Stimulated activated CD4-positive, alpha-beta T cell treated with anti-CD3 and anti-CD28 coated beads, TNF-alpha, amount 100 ng/mL, for 4 hours (primary cell): ENCODE measurements around the gene LGR6.

Experiments
- DNase-seq, 3 experiments: peaks; one replicate each; pipeline ENCODE4 v3.0.0-alpha.2; 2020; ENCODE audit warnings: low read depth in 3 of 3

LGR6 gene

DNA sequence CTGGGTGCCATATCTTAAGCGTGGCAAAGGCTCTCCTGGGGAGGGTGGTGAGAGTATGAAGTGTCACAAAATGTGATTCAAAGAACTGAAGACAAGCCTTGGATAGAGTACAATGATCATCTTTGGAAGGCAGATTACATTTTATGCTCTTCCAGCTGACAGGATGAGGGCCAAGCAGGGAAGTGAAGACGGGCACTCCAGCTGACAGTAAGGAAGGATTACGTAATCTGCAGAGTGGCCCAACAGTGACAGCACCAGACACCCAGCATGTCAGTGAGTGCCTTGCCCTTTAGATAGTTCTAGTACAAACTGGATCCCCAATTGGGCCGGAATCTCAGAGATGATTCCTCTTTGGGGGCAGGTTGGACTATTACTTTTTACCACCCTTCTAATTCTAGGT is 95.4 kb downstream of the LGR6 start:
- no peak for DNase-seq

- DNase-seq = no peak
These were observed 97.4 kb downstream of the LGR6 start for GRCh38 chr1:202291001-202291400.

DNA sequence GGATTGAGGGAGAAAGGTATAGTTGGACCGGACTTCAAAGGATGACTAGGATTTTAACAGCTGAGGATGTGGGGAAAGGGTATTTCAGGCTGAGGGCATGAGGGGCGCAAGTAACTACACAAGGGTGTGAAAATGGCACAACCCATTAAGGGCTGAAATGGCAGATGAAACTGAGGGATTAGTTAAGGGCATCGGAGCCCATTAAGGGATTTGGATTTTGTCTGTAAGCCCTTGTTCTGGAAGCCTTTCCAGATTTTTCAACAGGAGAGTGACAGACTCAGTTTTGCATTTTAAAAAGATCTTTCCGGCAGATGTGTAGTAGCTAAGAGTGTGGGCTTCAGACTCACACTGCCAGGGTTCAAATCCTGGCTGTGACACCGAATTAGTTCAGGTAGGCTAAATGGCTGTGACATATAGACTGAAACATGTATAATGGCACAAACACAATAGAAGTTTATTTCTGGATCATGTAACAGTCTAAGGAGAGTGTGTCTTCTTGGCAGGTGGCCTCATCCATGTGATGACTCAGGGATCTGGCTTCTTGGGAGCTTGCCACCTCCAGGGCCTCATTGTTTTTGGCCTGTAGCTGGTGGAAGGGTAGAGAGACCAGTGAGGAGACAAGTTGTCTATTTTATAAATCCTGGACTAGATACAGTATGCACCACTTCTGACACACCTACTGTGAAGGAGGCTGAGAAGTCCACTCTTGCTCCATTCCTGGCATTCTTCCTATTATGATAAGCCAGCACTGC is 98.5 kb downstream of the LGR6 start:
- no peak for DNase-seq

GRCh38 chr1:202292773-202293172 is 99.2 kb downstream of the LGR6 start:
- no peak for DNase-seq

GRCh38 chr1:202293569-202293968 is 100.0 kb downstream of the LGR6 start:
- no peak for DNase-seq

DNA sequence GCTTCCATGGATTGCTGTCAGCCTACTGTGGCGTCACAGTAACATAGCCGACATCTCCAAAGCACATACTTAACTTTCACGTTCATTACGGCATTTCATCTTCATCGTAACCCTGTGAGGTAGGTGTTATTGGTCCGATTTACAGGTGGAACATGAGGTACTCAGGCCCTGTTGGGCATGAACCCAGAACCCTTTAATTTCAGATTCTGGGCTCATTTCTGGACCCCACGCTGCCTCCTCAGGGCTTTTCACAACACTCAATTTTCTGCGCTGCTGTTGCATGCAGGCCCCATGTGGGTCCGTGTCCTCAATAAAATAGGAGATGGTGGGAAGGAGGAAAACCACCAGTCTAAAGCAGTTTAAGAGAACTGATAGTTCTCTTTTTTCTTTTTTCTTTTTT is 108.6 kb downstream of the LGR6 start:
- DNase-seq = no peak

- DNase-seq = no peak
These were observed 110.8 kb downstream of the LGR6 start for GRCh38 chr1:202304375-202304774.

GRCh38 chr1:202305168-202305567 is 111.6 kb downstream of the LGR6 start:
- DNase-seq = no peak

- DNase-seq = no peak
These were observed 113.1 kb downstream of the LGR6 start for GRCh38 chr1:202306535-202307345.

DNA sequence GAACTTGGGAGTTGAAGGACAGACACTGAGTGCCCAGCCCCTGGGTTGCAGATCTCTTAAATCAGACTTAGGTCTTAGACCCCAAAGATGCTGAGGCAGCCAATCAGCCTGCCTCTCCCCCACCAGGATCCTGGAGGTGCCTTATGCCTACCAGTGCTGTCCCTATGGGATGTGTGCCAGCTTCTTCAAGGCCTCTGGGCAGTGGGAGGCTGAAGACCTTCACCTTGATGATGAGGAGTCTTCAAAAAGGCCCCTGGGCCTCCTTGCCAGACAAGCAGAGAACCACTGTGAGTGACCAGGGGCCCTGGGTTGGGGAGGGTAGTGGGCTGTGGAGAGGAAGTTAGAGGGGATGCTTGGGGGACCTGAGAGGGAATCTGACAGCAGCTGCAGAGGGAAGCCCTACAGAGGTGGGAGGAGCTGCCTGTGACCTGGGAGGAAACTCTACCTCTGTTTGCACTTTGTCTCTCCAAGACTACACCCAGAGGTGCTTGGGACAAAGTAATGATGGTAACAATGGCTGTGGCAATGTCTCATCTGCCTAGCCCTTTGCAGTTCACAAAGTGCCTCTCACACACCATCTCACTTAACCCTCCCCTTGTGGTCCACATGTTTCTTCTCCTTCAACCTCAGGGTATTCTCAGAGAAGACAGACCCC is 116.6 kb downstream of the LGR6 start:
- no peak for DNase-seq

DNA sequence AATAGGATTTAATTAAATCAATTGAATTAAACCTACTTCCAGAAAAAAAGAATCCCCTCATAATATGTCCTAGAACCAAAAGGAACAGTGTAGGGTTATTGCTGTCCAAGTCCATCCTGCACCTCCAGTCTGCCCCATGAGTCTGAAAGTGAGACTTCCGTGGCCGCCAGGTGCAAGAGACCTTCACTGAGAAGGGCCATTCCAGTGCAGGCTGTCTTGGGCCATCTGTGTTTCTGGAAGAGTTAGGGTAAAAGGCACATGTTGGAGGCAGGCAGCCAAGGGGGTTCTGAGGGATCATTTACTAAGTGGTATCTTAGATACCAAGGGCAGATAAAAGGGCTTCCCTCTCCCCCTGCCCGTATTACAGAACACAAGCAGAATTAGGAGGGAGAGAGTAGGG is 117.1 kb downstream of the LGR6 start:
- no peak for DNase-seq

- no peak for DNase-seq
These were observed 118.5 kb downstream of the LGR6 start for GRCh38 chr1:202311875-202312635.

DNA sequence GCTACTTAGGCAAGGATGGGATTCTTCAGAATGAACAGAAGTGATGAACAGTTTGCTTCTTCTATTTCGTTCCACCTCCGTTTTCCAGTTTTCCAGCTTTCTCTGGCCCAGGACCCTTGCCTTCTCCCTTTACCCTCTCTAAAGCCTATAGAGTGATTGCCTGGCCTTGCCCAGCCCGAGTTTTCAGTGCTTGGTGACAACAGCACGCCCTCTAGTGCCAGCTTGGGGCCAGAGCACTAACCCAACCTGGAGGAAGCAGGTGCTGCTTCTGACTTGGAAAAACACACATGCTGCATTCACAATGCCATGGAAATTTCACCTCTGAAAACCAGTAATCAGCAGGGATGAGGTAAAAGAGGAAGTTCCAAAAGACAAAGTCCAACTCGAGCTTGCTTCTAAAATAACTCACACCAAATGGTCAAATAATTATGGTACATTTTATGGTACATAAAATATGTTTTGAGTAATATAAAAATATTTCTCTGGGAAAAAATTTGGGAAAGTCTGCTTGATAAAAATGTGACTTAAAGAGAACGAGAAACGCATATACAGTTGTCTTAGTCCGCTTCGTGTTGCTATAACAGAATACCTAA is 122.1 kb downstream of the LGR6 start:
- DNase-seq = peak; percentile 44 to 64 (median 47)

DNA sequence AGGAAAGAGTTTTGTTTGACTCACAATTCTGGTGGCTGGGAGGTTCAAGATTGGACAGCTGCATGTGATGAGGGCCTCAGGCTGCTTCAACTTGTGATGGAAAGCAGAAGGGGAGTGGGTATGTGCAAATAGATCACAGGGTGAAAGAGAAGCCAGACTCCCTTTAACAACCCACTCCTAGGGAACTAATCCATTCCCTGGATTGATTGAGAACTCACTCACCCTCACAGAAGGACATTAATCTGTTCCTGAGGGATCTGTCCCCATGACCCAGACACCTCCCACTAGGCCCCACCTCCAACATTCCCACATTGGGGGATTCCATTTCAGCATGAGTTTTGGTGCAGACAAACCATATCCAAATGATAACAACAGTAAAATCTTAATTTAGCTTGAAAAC is 122.6 kb downstream of the LGR6 start:
- no peak for DNase-seq

DNA sequence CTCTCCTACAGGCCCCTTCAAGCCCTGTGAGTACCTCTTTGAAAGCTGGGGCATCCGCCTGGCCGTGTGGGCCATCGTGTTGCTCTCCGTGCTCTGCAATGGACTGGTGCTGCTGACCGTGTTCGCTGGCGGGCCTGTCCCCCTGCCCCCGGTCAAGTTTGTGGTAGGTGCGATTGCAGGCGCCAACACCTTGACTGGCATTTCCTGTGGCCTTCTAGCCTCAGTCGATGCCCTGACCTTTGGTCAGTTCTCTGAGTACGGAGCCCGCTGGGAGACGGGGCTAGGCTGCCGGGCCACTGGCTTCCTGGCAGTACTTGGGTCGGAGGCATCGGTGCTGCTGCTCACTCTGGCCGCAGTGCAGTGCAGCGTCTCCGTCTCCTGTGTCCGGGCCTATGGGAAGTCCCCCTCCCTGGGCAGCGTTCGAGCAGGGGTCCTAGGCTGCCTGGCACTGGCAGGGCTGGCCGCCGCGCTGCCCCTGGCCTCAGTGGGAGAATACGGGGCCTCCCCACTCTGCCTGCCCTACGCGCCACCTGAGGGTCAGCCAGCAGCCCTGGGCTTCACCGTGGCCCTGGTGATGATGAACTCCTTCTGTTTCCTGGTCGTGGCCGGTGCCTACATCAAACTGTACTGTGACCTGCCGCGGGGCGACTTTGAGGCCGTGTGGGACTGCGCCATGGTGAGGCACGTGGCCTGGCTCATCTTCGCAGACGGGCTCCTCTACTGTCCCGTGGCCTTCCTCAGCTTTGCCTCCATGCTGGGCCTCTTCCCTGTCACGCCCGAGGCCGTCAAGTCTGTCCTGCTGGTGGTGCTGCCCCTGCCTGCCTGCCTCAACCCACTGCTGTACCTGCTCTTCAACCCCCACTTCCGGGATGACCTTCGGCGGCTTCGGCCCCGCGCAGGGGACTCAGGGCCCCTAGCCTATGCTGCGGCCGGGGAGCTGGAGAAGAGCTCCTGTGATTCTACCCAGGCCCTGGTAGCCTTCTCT is 124.6 kb downstream of the LGR6 start:
- DNase-seq = no peak

GRCh38 chr1:202319381-202320080 is 125.9 kb downstream of the LGR6 start:
- DNase-seq = no peak

- DNase-seq = no peak
These were observed 126.4 kb downstream of the LGR6 start for GRCh38 chr1:202320081-202320405.

- no peak for DNase-seq
These were observed 130.1 kb downstream of the LGR6 start for GRCh38 chr1:202323731-202324130.

GRCh38 chr1:202324646-202325045 is 131.0 kb downstream of the LGR6 start:
- no peak for DNase-seq

DNA sequence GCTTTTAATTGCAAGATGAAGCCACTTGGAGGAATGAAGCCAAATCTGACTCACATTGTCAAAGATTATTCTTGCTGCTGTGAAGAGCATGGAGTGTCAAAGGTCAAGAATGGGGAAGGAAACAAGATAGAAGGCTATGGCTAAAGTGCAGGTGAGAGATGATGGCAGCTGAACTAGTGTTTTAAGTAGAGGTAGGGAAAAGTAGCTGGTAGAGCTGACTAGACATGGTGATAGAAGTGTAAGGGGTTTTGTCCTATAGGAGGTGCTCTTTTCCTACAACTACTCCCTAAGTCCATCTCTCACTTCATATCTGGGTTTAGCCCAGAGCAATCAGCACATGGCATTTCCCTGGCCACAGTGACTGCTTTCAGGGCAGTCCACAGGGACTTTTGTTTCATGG is 136.3 kb downstream of the LGR6 start:
- no peak for DNase-seq
